Neural cell (in vitro differentiated cells): Measurements from ENCODE around the gene PANX2. TPM values are rescaled to one million over a fixed set of nuclear protein-coding genes. Genes with fewer than 3 reads are reported as not detected.
"Not testable (repeated sequence)": the region's sequence is repeated elsewhere in the genome, so short reads cannot be mapped to it uniquely, and the experiment has no call there.

Source experiments
- H2AFZ ChIP-seq: fragments of 200-600, 300-800 bp; sonication (generic), shearing (Covaris generic); 2 replicates; pipeline ENCODE4 v1.6.0; 2014; ENCODE audit warnings: low read depth, mild to moderate bottlenecking, antibody characterized with exemption, low read length, moderate library complexity
- H3F3A ChIP-seq: fragments of 200-600 bp; shearing (Covaris generic); 2 replicates; pipeline ENCODE4 v1.6.1; 2016; ENCODE audit warnings: mild to moderate bottlenecking, moderate library complexity, mixed read lengths, antibody characterized with exemption, low read length; ENCODE audit not compliant: insufficient read depth, poor library complexity, severe bottlenecking
- H3K27ac ChIP-seq: fragments of 200-600, 300-800 bp; sonication (generic), shearing (Covaris generic); 2 replicates; pipeline ENCODE4 v1.5.1; 2014; ENCODE audit warnings: mild to moderate bottlenecking, low read length, moderate library complexity
- H3K27me3 ChIP-seq: fragments of 300-800, 200-600 bp; sonication (generic), shearing (Covaris generic); 2 replicates; pipeline ENCODE4 v1.6.0; 2014; ENCODE audit warnings: mild to moderate bottlenecking, low read depth, low read length, moderate library complexity; ENCODE audit not compliant: insufficient read depth
- H3K36me3 ChIP-seq: fragments of 300-800, 200-600 bp; sonication (generic), shearing (Covaris generic); 2 replicates; pipeline ENCODE4 v1.5.1; 2014; ENCODE audit warnings: mild to moderate bottlenecking, antibody characterized with exemption, low read length, moderate library complexity; ENCODE audit not compliant: insufficient read depth
- H3K4me2 ChIP-seq: fragments of 300-800, 200-600 bp; sonication (generic), shearing (Covaris generic); 2 replicates; pipeline ENCODE4 v1.6.0; 2014; ENCODE audit warnings: mild to moderate bottlenecking, low read length
- H3K4me3 ChIP-seq: fragments of 300-800, 200-600 bp; sonication (generic), shearing (Covaris generic); 2 replicates; pipeline ENCODE4 v1.5.1; 2014; ENCODE audit warnings: mild to moderate bottlenecking, low read length, moderate library complexity
- H3K79me2 ChIP-seq: fragments of 200-600 bp; shearing (Covaris generic); replicated peaks from 2 replicates; pipeline ENCODE4 v1.6.0; 2014; ENCODE audit warnings: mild to moderate bottlenecking, low read length, moderate library complexity; ENCODE audit not compliant: insufficient read depth
- H3K9ac ChIP-seq: fragments of 300-800, 200-600 bp; sonication (generic), shearing (Covaris generic); 2 replicates; pipeline ENCODE4 v1.6.1; 2016; ENCODE audit warnings: mild to moderate bottlenecking, low read length, mixed read lengths
- H3K9me2 ChIP-seq: fragments of 200-600 bp; shearing (Covaris generic); 2 replicates; pipeline ENCODE4 v1.6.1; 2016; ENCODE audit warnings: mild to moderate bottlenecking, low read length, mixed read lengths; ENCODE audit not compliant: insufficient read depth
- H3K9me3 ChIP-seq: fragments of 200-600, 300-800 bp; sonication (generic), shearing (Covaris generic); 2 replicates; pipeline ENCODE4 v1.6.1; 2016; ENCODE audit warnings: mild to moderate bottlenecking, mixed run types, low read length, moderate library complexity, mixed read lengths
- H4K20me1 ChIP-seq: fragments of 200-600 bp; shearing (Covaris generic); 2 replicates; pipeline ENCODE4 v1.6.1; 2016; ENCODE audit warnings: mild to moderate bottlenecking, mixed run types; ENCODE audit not compliant: insufficient read depth
- EP300 ChIP-seq: fragments of 450-650 bp; conservative IDR thresholded peaks from 2 replicates; pipeline ENCODE4 v1.6.1; 2014; ENCODE audit warnings: antibody characterized with exemption, mild to moderate bottlenecking, moderate library complexity; ENCODE audit not compliant: poor library complexity, severe bottlenecking
- EZH2 ChIP-seq: fragments of 200-600, 300-800 bp; shearing (Covaris generic), sonication (generic); IDR thresholded peaks from 2 replicates; pipeline ENCODE4 v1.6.1; 2014; ENCODE audit warnings: antibody characterized with exemption, low read length, borderline replicate concordance, mild to moderate bottlenecking; ENCODE audit not compliant: insufficient read depth, poor library complexity, severe bottlenecking
- MXI1 ChIP-seq: fragments of 450-650 bp; conservative IDR thresholded peaks from 2 replicates; pipeline ENCODE4 v1.6.1; 2014; ENCODE audit warnings: antibody characterized with exemption, mild to moderate bottlenecking; ENCODE audit not compliant: poor library complexity, severe bottlenecking
- POLR2AphosphoS5 ChIP-seq: IDR thresholded peaks from 2 replicates; pipeline ENCODE4 v1.6.1; 2012
- RAD21 ChIP-seq: fragments of 450-650 bp; conservative IDR thresholded peaks from 2 replicates; pipeline ENCODE4 v1.6.1; 2014; ENCODE audit warnings: antibody characterized with exemption, mild to moderate bottlenecking, moderate library complexity
- SMC3 ChIP-seq: fragments of 450-650 bp; conservative IDR thresholded peaks from 2 replicates; pipeline ENCODE4 v1.6.1; 2014; ENCODE audit warnings: antibody characterized with exemption, mild to moderate bottlenecking, moderate library complexity; ENCODE audit not compliant: poor library complexity
- TAF1 ChIP-seq: IDR thresholded peaks from 2 replicates; pipeline ENCODE4 v1.6.1; 2012; ENCODE audit warnings: low read depth
- polyA plus RNA-seq: library from polyadenylated mRNA; depleted of rRNA; stranded (reverse); fragments of >200 nt; gene quantifications from 2 replicates; pipeline ENCODE4 v1.2.3, GENCODE V29; 2014
- TF ChIP-seq, protein P1 (sequence below): fragments of 450-650 bp; IDR thresholded peaks from 2 replicates; pipeline ENCODE4 v1.5.1; 2014; ENCODE audit warnings: antibody characterized with exemption, mild to moderate bottlenecking, moderate library complexity; ENCODE audit not compliant: poor library complexity, severe bottlenecking
- TF ChIP-seq, protein P2 (sequence below): IDR thresholded peaks from 2 replicates; pipeline ENCODE4 v1.6.1; 2012; ENCODE audit warnings: borderline replicate concordance

The PANX2 gene
- polyA plus RNA-seq, 1 donor from 2014 or later: 3.4 TPM

DNA sequence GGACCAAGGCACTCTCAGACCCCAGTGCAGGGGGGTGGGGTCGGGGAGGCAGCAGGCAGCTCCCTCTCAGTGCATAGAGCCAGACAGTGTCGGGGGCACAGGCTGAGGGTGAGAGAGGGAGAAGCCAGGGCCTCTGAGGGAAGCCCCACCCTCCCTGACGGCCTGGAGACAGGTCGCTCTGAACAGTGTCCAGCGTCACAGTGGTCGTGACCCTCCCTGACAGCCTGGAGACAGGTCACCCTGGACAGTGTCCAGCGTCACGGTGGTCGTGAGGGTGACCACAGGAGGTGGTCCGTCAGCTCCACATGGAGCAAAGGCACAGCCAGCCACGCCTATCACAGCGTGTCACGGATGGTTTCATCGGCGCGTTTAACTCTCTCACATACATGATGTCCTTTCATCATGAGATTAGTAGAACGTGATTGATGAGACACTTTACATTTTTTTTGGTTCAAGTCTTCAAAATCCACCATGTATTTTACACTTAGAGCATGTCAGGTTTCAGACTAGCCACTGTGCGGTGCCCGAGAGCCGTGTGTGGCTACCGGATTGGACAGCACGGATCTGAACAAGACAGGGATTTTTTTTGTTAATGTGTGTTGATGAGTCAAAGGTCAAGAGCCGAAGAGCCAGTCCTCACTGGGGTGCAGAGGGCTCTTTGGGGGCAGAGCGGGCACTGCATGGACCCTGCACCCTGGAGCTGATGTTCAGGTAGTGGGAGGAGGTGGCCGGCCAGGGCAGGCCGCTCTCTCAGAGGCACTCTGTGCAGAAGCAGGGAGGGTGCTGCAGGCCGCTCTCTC, 23.9 kb upstream of the PANX2 start:
- Histone ChIP-seq H4K20me1 (no peaks in the 10 kb centered on the region), H3K9me2 (no peaks in the 10 kb centered on the region), H3F3A (no peaks in the 10 kb centered on the region), H3K27me3 (no peaks in the 10 kb centered on the region), H3K9ac (peak overlapping the region; percentile 35), H3K9me3 (no peaks in the 10 kb centered on the region), H3K4me3 (no peak overlapping the region), H3K79me2 (no peaks in the 10 kb centered on the region), H2AFZ (no peak overlapping the region), H3K36me3 (no peaks in the 10 kb centered on the region), H3K4me2 (no peak overlapping the region), H3K27ac (peak overlapping the region; percentile 58)
- TF ChIP-seq MXI1: no peak
- TF ChIP-seq TAF1: no peak
- TF ChIP-seq EP300: no peak
- peak; percentile 25 for TF ChIP-seq SMC3
- TF ChIP-seq, protein P1, sequence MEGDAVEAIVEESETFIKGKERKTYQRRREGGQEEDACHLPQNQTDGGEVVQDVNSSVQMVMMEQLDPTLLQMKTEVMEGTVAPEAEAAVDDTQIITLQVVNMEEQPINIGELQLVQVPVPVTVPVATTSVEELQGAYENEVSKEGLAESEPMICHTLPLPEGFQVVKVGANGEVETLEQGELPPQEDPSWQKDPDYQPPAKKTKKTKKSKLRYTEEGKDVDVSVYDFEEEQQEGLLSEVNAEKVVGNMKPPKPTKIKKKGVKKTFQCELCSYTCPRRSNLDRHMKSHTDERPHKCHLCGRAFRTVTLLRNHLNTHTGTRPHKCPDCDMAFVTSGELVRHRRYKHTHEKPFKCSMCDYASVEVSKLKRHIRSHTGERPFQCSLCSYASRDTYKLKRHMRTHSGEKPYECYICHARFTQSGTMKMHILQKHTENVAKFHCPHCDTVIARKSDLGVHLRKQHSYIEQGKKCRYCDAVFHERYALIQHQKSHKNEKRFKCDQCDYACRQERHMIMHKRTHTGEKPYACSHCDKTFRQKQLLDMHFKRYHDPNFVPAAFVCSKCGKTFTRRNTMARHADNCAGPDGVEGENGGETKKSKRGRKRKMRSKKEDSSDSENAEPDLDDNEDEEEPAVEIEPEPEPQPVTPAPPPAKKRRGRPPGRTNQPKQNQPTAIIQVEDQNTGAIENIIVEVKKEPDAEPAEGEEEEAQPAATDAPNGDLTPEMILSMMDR: peak; percentile 61
- peak; percentile 56 for TF ChIP-seq RAD21
- no peak for TF ChIP-seq EZH2
- TF ChIP-seq POLR2AphosphoS5: no peak

DNA sequence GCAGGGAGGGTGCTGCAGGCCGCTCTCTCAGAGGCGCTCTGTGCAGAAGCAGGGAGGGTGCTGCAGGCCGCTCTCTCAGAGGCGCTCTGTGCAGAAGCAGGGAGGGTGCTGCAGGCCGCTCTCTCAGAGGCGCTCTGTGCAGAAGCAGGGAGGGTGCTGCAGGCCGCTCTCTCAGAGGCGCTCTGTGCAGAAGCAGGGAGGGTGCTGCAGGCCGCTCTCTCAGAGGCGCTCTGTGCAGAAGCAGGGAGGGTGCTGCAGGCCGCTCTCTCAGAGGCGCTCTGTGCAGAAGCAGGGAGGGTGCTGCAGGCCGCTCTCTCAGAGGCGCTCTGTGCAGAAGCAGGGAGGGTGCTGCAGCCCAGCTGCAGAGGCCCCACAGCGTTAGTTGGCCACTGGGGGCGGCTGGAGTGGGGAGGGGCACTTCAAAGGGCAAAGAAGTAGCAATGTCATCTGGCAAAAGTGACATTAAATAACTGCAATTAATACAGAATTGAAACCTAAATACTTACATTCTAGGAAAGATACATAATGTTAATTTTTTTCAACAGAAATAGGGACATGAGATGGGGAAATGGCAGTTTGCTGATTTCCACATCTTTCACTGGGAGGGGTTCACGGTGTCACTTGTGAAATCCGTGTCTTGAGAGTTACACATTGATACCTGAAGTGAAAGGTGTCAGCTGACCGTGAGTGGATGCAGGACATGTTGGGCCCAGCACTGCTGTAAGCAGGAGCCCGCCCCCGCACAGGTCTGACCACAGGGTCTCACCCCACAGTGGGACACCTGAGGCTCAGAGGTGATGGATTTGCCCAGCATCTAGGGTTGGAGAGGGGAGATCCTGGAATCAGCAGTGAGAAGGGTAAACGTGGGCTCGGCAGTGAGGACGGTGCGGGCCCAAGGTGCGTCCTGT, 23.0 kb upstream of the PANX2 start:
- Histone ChIP-seq H3K9ac (peak overlapping the region; percentile 46), H3K4me3 (peak overlapping the region; percentile 12), H3K4me2 (peak overlapping the region; percentile 48), H3K27ac (peak overlapping the region; percentile 67)
- not testable (repeated sequence) for H4K20me1 ChIP-seq, H2AFZ ChIP-seq, H3K9me2 ChIP-seq, H3K27me3 ChIP-seq, H3K9me3 ChIP-seq, H3F3A ChIP-seq, H3K79me2 ChIP-seq, H3K36me3 ChIP-seq

DNA sequence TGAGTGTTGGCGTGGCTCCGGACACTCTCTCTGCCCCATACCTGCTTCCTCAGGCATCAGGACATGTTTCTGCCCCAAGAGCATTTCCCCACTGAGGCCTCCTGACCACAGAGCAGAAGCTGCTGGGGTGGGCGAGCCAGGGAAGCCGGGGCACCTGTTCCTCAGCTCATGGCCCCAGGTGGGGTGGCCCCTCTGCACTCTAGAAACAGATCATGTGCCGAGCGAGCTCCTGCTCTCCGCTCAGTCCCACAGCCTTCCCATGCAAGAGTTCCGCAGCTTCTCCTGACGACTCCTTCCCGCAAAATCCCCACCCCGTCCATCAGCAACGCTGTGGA, 22.4 kb upstream of the PANX2 start:
- H3K27me3 ChIP-seq: no peaks in the 10 kb centered on the region
- no peaks in the 10 kb centered on the region for H3K9me2 ChIP-seq
- no peaks in the 10 kb centered on the region for H3K79me2 ChIP-seq
- peak overlapping the region; percentile 12 for H3K4me3 ChIP-seq
- no peaks in the 10 kb centered on the region for H4K20me1 ChIP-seq
- H3F3A ChIP-seq: no peaks in the 10 kb centered on the region
- no peak overlapping the region for H3K4me2 ChIP-seq
- TF ChIP-seq TAF1 (no peak), EP300 (no peak), RAD21 (no peak), EZH2 (no peak), POLR2AphosphoS5 (no peak), MXI1 (no peak), SMC3 (no peak)
- TF ChIP-seq, protein P1: no peak
- TF ChIP-seq, protein P2, sequence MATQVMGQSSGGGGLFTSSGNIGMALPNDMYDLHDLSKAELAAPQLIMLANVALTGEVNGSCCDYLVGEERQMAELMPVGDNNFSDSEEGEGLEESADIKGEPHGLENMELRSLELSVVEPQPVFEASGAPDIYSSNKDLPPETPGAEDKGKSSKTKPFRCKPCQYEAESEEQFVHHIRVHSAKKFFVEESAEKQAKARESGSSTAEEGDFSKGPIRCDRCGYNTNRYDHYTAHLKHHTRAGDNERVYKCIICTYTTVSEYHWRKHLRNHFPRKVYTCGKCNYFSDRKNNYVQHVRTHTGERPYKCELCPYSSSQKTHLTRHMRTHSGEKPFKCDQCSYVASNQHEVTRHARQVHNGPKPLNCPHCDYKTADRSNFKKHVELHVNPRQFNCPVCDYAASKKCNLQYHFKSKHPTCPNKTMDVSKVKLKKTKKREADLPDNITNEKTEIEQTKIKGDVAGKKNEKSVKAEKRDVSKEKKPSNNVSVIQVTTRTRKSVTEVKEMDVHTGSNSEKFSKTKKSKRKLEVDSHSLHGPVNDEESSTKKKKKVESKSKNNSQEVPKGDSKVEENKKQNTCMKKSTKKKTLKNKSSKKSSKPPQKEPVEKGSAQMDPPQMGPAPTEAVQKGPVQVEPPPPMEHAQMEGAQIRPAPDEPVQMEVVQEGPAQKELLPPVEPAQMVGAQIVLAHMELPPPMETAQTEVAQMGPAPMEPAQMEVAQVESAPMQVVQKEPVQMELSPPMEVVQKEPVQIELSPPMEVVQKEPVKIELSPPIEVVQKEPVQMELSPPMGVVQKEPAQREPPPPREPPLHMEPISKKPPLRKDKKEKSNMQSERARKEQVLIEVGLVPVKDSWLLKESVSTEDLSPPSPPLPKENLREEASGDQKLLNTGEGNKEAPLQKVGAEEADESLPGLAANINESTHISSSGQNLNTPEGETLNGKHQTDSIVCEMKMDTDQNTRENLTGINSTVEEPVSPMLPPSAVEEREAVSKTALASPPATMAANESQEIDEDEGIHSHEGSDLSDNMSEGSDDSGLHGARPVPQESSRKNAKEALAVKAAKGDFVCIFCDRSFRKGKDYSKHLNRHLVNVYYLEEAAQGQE: no peak
- H3K36me3 ChIP-seq: no peaks in the 10 kb centered on the region
- no peak overlapping the region for H2AFZ ChIP-seq
- H3K9me3 ChIP-seq: no peaks in the 10 kb centered on the region
- H3K9ac ChIP-seq: peak overlapping the region; percentile 46
- H3K27ac ChIP-seq: peak overlapping the region; percentile 67
